ENCODE results near the gene COQ6. TPM values are rescaled to one million over a fixed set of nuclear protein-coding genes. Genes with fewer than 3 reads are reported as not detected.

COQ6 gene
- total RNA-seq (2021) = 25.4 and 25.7 TPM in 2 replicates
- percentile 74 among the genes with signal in this experiment for Bru-seq, nascent RNA
- percentile 70 among the genes with signal in this experiment for BruChase-seq, experiment 1, labeled RNA remaining after a 2-hour chase
- percentile 69 among the genes with signal in this experiment for BruChase-seq, experiment 2, labeled RNA remaining after a 6-hour chase
- long read RNA-seq, transcript COQ6-201 (12 exons, 2,118 nt) = major isoform, 68 of 87 reads
- long read RNA-seq, partial matches to known transcripts = 4 of 87 reads
- long read RNA-seq, other reads (novel, unspliced or antisense) = 12 of 87 reads

DNA sequence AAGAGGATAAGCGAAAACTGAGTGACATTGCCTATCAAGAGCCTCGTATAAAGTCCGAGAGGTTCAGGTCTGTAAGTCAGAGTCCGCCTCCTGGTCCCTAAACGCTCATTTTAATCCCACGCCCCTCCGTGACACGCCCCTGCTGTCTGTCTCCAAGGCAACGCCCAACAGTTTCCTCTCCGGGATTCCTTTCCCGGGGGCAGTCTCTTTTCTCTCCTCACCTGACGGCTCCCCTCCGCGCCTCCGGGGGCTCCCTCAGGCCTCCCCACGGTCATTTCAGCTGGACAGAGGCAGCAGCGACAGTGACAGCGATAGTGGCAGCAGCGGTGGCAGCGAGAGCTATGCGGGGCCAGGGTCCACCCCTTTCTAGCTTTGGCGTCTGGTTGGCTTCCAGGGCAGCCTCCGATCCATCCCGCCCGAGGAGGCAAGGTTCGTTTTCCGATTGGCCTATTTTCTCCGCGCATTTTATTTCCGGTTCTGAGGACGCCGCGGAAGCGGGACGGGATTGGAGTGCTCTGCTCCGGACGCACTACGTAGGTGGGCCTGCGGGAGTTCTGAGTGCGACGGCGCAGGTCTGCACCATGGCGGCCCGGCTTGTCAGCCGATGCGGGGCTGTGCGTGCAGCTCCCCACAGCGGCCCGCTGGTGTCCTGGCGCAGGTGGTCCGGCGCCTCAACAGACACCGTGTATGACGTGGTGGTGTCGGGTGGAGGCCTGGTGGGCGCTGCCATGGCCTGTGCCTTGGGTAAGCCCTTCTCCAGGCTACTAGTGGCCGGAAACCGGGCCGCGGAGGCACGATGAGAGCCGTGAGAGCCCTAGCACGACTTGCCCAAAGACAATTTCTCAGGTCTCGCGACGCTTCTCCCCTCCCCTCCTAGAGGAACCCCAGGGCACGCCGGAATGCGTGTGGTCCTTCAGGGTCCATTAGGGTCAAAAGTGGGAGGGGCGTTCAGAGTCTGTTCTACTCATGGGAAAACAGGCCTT is at the start of gene COQ6, which contains the start of gene FAM161B:
Gene COQ6 (plus strand): TSS at position 551 of the 983 bp plus-strand sequence. CDS start 31 bp downstream, at position 582.
Gene FAM161B (minus strand): TSS at position 343 of the 983 bp plus-strand sequence. CDS start 68 bp downstream, at position 275.
- CTCF ChIA-PET = interaction anchor here (0.5 kb wide), 1 partner anchor 814 kb away, joined by 28 read pairs; the partner anchor contains the start of gene PSEN1
- no peaks in the 10 kb centered on the region for H3K9me2 ChIP-seq (ENCODE audit: insufficient read depth)
- peak within 1 kb of the TSS; percentile 89 for H2AFZ ChIP-seq
- no peaks in the 10 kb centered on the region for H4K20me1 ChIP-seq (ENCODE audit: insufficient read depth)
- H3K4me2 ChIP-seq = peak within 1 kb of the TSS; percentile 72
- TF ChIP-seq EZH2 (IDR thresholded peaks at IDR 0.05; ENCODE audit: low read depth) = no peak
- TF ChIP-seq CTCF (conservative IDR thresholded peaks at IDR 0.05) = no peak
- H3K27ac ChIP-seq = peak within 1 kb of the TSS; percentile 69
- peaks cover 20% of the 10 kb centered on the region for H3F3A ChIP-seq (ENCODE audit: insufficient read depth, low read depth)
- POLR2A ChIA-PET (ENCODE audit: unreplicated experiment) = interaction anchor here (0.6 to 0.7 kb wide), 4 partner anchors 14 to 764 kb away, joined by 3 to 7 read pairs (median 4); no protein-coding TSS in a partner anchor
- no TSS peak for BruUV-seq (replicated peaks)
- H3K79me2 ChIP-seq (ENCODE audit: low read depth) = peaks cover 14% of the 10 kb centered on the region; the same call in 1 of the 2 replicates
- peak within 1 kb of the TSS; percentile 83 for H3K4me3 ChIP-seq
- no peaks in the 10 kb centered on the region for H3K27me3 ChIP-seq (ENCODE audit: insufficient read depth, low read depth)
- no peaks in the 10 kb centered on the region for H3K36me3 ChIP-seq (ENCODE audit: low read depth)
- intact Hi-C loops (cut with micrococcal nuclease; ENCODE audit: unreplicated experiment) = loop anchor here (1.0 to 2.0 kb wide), 3 partner anchors 69 to 209 kb away; partner anchors contain the start of genes BBOF1, ENTPD5 and PTGR2
- peak; percentile 95 to 96 for DNase-seq
- H3K9me3 ChIP-seq (ENCODE audit: insufficient read depth, low read depth) = no peaks in the 10 kb centered on the region
- peaks cover 6% of the 10 kb centered on the region; the same call in 1 of the 2 replicates for H3K4me1 ChIP-seq (replicated peaks; ENCODE audit: insufficient read depth)

- no peaks in the 10 kb centered on the region for H3K4me1 ChIP-seq (replicated peaks; ENCODE audit: insufficient read depth)
- intact Hi-C loops (cut with micrococcal nuclease; ENCODE audit: unreplicated experiment) = no loop called here
- no peaks in the 10 kb centered on the region for H4K20me1 ChIP-seq (ENCODE audit: insufficient read depth)
- H3K36me3 ChIP-seq (ENCODE audit: low read depth) = peaks cover 46% of the 10 kb centered on the region
- CTCF ChIA-PET = no interaction called here
- H3K9me2 ChIP-seq (ENCODE audit: insufficient read depth) = no peaks in the 10 kb centered on the region
- H2AFZ ChIP-seq = no peak overlapping the region
- TF ChIP-seq EZH2 (IDR thresholded peaks at IDR 0.05; ENCODE audit: low read depth) (no peak), CTCF (conservative IDR thresholded peaks at IDR 0.05) (no peak)
- DNase-seq = no peak
- H3F3A ChIP-seq (ENCODE audit: insufficient read depth, low read depth) = peaks cover 6% of the 10 kb centered on the region
- H3K79me2 ChIP-seq (ENCODE audit: low read depth) = no peaks in the 10 kb centered on the region
- BruUV-seq (replicated peaks) = no TSS peak
- H3K4me3 ChIP-seq = no peak overlapping the region
- no peak overlapping the region for H3K27ac ChIP-seq
- no peaks in the 10 kb centered on the region for H3K27me3 ChIP-seq (ENCODE audit: insufficient read depth, low read depth)
- H3K9me3 ChIP-seq (ENCODE audit: insufficient read depth, low read depth) = no peaks in the 10 kb centered on the region
- no peak overlapping the region for H3K4me2 ChIP-seq
- POLR2A ChIA-PET (ENCODE audit: unreplicated experiment) = no interaction called here
Observed at GRCh38 chr14:73903028-73903427, 47.1 kb upstream of the COQ6 start.

GRCh38 chr14:73909681-73910080 is 40.4 kb upstream of the COQ6 start:
- TF ChIP-seq EZH2 (IDR thresholded peaks at IDR 0.05; ENCODE audit: low read depth) (no peak), CTCF (conservative IDR thresholded peaks at IDR 0.05) (no peak)
- H3K27ac ChIP-seq = no peak overlapping the region
- CTCF ChIA-PET = no interaction called here
- intact Hi-C loops (cut with micrococcal nuclease; ENCODE audit: unreplicated experiment) = no loop called here
- peaks cover 55% of the 10 kb centered on the region for H3K36me3 ChIP-seq (ENCODE audit: low read depth)
- no peak for DNase-seq
- H4K20me1 ChIP-seq (ENCODE audit: insufficient read depth) = no peaks in the 10 kb centered on the region; the same call in 1 of the 2 replicates
- H3K4me2 ChIP-seq = no peak overlapping the region
- H2AFZ ChIP-seq = no peak overlapping the region
- no peaks in the 10 kb centered on the region for H3K4me1 ChIP-seq (replicated peaks; ENCODE audit: insufficient read depth)
- no peaks in the 10 kb centered on the region for H3K9me3 ChIP-seq (ENCODE audit: insufficient read depth, low read depth)
- H3K27me3 ChIP-seq (ENCODE audit: insufficient read depth, low read depth) = no peaks in the 10 kb centered on the region
- POLR2A ChIA-PET (ENCODE audit: unreplicated experiment) = interaction anchor here (0.6 kb wide), 1 partner anchor 23 kb away, joined by 3 read pairs; the partner anchor contains the start of gene ZNF410
- H3K4me3 ChIP-seq = no peak overlapping the region
- H3K79me2 ChIP-seq (ENCODE audit: low read depth) = no peaks in the 10 kb centered on the region
- peaks cover 9% of the 10 kb centered on the region for H3F3A ChIP-seq (ENCODE audit: insufficient read depth, low read depth)
- no peaks in the 10 kb centered on the region for H3K9me2 ChIP-seq (ENCODE audit: insufficient read depth)
- BruUV-seq (replicated peaks) = no TSS peak

All from PC-9 (cell line).